Thyroid gland (tissue), 4 donors: ENCODE measurements around the gene NGEF.

Experiments
- CTCF ChIP-seq, 6 experiments: fragments of 200-600 bp in 3 of 6; fragments of 450-650 bp in 3 of 6; sonication (generic) in 3 of 6; IDR thresholded peaks; one replicate each; pipeline ENCODE4 v1.5.1; 2016 to 2019; ENCODE audit warnings: antibody characterized with exemption in 6 of 6, mild to moderate bottlenecking in 2 of 6, inconsistent platforms in 1 of 6, moderate library complexity in 1 of 6
- POLR2A ChIP-seq, 2 donors: fragments of 450-650 bp; IDR thresholded peaks; one replicate each; pipeline ENCODE4 v1.6.1; 2017; ENCODE audit warnings: antibody characterized with exemption in 2 of 2, mild to moderate bottlenecking in 2 of 2, moderate library complexity in 1 of 2

GRCh38 chr2:232937278-232937906 lies 75.7 kb downstream of the NGEF start:
- TF ChIP-seq CTCF (IDR thresholded peaks at IDR 0.05): no peak
- no peak for TF ChIP-seq POLR2A (IDR thresholded peaks at IDR 0.05)
